ENCODE measurements around the gene SPAG6. TPM values are rescaled to one million over a fixed set of nuclear protein-coding genes. Genes with fewer than 3 reads are reported as not detected.

The SPAG6 gene
- total and polyA plus RNA-seq, 9 of the 15 experiments (the other 6 are each of a cell fraction or from before 2014, with no cell fraction given), result 3.5 to 23.1 (median 11.8) TPM

- TF ChIP-seq MAFG (tag; conservative IDR thresholded peaks at IDR 0.05) (no peak), GTF2F1 (IDR thresholded peaks at IDR 0.05; ENCODE audit: low read depth, low read length) (no peak), BRF1 (IDR thresholded peaks at IDR 0.05; ENCODE audit: borderline replicate concordance, extremely low read depth, insufficient read length) (no peak), SP1 (CRISPR knock-in tag; IDR thresholded peaks at IDR 0.05) (no peak), ZNF316 (IDR thresholded peaks at IDR 0.05) (no peak), ZNF707 (CRISPR knock-in tag; conservative IDR thresholded peaks at IDR 0.05) (no peak), ELF4 (CRISPR knock-in tag; IDR thresholded peaks at IDR 0.05) (no peak), MYBL2 (IDR thresholded peaks at IDR 0.05; ENCODE audit: low read depth) (no peak), MYBL2 (CRISPR knock-in tag; IDR thresholded peaks at IDR 0.05; ENCODE audit: borderline replicate concordance) (no peak), POLR2AphosphoS5 (IDR thresholded peaks at IDR 0.05; ENCODE audit: control insufficient read depth, insufficient read depth, low read depth, low read length) (no peak), FOXK2 (conservative IDR thresholded peaks at IDR 0.05 in 1 of 2, IDR thresholded peaks at IDR 0.05 in 1 of 2; ENCODE audit: low read depth in 2 of 2) (no peak), STAG1 (CRISPR knock-in tag; IDR thresholded peaks at IDR 0.05; ENCODE audit: borderline replicate concordance) (no peak), E2F1 (CRISPR knock-in tag; IDR thresholded peaks at IDR 0.05) (no peak), MEIS2 (IDR thresholded peaks at IDR 0.05; ENCODE audit: partially characterized antibody) (peak; percentile 37), E2F3 (CRISPR knock-in tag; IDR thresholded peaks at IDR 0.05) (no peak), REST (IDR thresholded peaks at IDR 0.05; ENCODE audit: borderline replicate concordance) (no peak; the same call in 1 of the 2 replicates), REST (CRISPR knock-in tag; IDR thresholded peaks at IDR 0.05; ENCODE audit: low read depth) (no peak), TSC22D4 (tag; IDR thresholded peaks at IDR 0.05) (no peak), OTX1 (CRISPR knock-in tag; IDR thresholded peaks at IDR 0.05) (no peak)
These were observed 24.3 kb downstream of the SPAG6 start (continued) for GRCh38 chr10:22369434-22370072.
